HEK293 (cell line): ENCODE measurements around the gene PAPOLG.
A peak's percentile ranks its signal among the peaks of the same experiment; 100 is the strongest.

Source experiments
- CTCF ChIA-PET: fragments of 350-600 bp; formaldehyde crosslinking; extraction: SDS; loops from one replicate; lab custom pipeline; 2021; ENCODE audit warnings: antibody characterized with exemption; lab: Yijun Ruan, JAX
- POLR2A ChIA-PET: fragments of 300-600 bp; formaldehyde crosslinking; extraction: SDS; loops from one replicate; lab custom pipeline; 2020; ENCODE audit warnings: antibody characterized with exemption, inconsistent platforms; lab: Yijun Ruan, JAX
- H3K27ac ChIP-seq: fragments of 200-500 bp; sonication (Bioruptor generic); 2 replicates; pipeline ENCODE4 v1.5.1; 2014; ENCODE audit warnings: low read depth, low read length, control low read depth, inconsistent platforms; ENCODE audit errors: extremely low read depth
- H3K36me3 ChIP-seq, 2 experiments: fragments of 200-500 bp in 1 of 2; sonication (Bioruptor generic) in 1 of 2; 1 replicate in 1 of 2; 2 replicates in 1 of 2; pipeline ENCODE4 v1.5.1; 2014 to 2017; ENCODE audit warnings: inconsistent platforms in 2 of 2, low read length in 2 of 2; ENCODE audit not compliant: control insufficient read depth in 2 of 2, insufficient read depth in 1 of 2
- H3K4me1 ChIP-seq: fragments of 200-500 bp; sonication (Bioruptor generic); 2 replicates; pipeline ENCODE4 v1.5.1; 2014; ENCODE audit warnings: mild to moderate bottlenecking, low read length, inconsistent platforms; ENCODE audit not compliant: control insufficient read depth, insufficient read depth
- H3K4me3 ChIP-seq: 2 replicates; pipeline ENCODE4 v1.5.1; 2011; ENCODE audit warnings: low read depth, mild to moderate bottlenecking, control low read depth, low read length, moderate library complexity
- H3K9me3 ChIP-seq: fragments of 200-500 bp; sonication (Bioruptor generic); 2 replicates; pipeline ENCODE4 v1.5.1; 2014; ENCODE audit warnings: low read depth, low read length, inconsistent platforms; ENCODE audit not compliant: control insufficient read depth, insufficient read depth
- BCL11A ChIP-seq: fragments of 450-650 bp; formaldehyde crosslinking; IDR thresholded peaks from 2 replicates; pipeline ENCODE4 v1.5.1; 2016; ENCODE audit warnings: low read depth, missing biosample characterization, missing genetic modification characterization
- GLI2 ChIP-seq: fragments of 450-650 bp; formaldehyde crosslinking; IDR thresholded peaks from 2 replicates; pipeline ENCODE4; 2017; ENCODE audit warnings: missing biosample characterization, missing genetic modification characterization, low read depth, borderline replicate concordance
- MEIS1 ChIP-seq: sonication (generic); formaldehyde crosslinking; IDR thresholded peaks from 2 replicates; pipeline ENCODE4 v1.8.1; 2022; ENCODE audit warnings: missing genetic modification reagents, mild to moderate bottlenecking, borderline replicate concordance
- MZF1 ChIP-seq: fragments of 450-650 bp; formaldehyde crosslinking; IDR thresholded peaks from 2 replicates; pipeline ENCODE4 v1.5.1; 2017; ENCODE audit warnings: missing biosample characterization, missing genetic modification characterization, borderline replicate concordance
- RBAK ChIP-seq: fragments of 450-650 bp; formaldehyde crosslinking; IDR thresholded peaks from 2 replicates; pipeline ENCODE4 v1.5.1; 2016; ENCODE audit warnings: missing biosample characterization, missing genetic modification characterization
- SALL2 ChIP-seq: fragments of 450-650 bp; formaldehyde crosslinking; IDR thresholded peaks from 2 replicates; pipeline ENCODE4 v1.5.0; 2017; ENCODE audit warnings: missing biosample characterization, mild to moderate bottlenecking, missing genetic modification characterization, borderline replicate concordance
- ZNF274 ChIP-seq, 2 experiments: fragments of 200-500 bp in 1 of 2; fragments of 450-650 bp in 1 of 2; sonication (Bioruptor generic) in 1 of 2; formaldehyde crosslinking in 1 of 2; IDR thresholded peaks; 2 replicates each; pipeline versions ENCODE4 v1.5.1 to v1.6.1; 2014 to 2016; ENCODE audit warnings: borderline replicate concordance in 1 of 2, inconsistent platforms in 1 of 2, low read length in 1 of 2, missing biosample characterization in 1 of 2, missing genetic modification characterization in 1 of 2
- ZNF544 ChIP-seq: fragments of 450-650 bp; formaldehyde crosslinking; IDR thresholded peaks from 2 replicates; pipeline ENCODE4 v1.5.0; 2017; ENCODE audit warnings: missing biosample characterization, missing genetic modification characterization
- ZSCAN30 ChIP-seq: fragments of 450-650 bp; IDR thresholded peaks from 2 replicates; pipeline ENCODE4 v1.5.1; 2018; ENCODE audit warnings: missing biosample characterization, mild to moderate bottlenecking, missing genetic modification characterization, moderate library complexity
- TF ChIP-seq, protein P1 (sequence below): fragments of 450-650 bp; formaldehyde crosslinking; IDR thresholded peaks from 2 replicates; pipeline ENCODE4 v1.5.1; 2016; ENCODE audit warnings: missing biosample characterization, missing genetic modification characterization
- TF ChIP-seq, protein P2 (sequence below): fragments of 450-650 bp; formaldehyde crosslinking; IDR thresholded peaks from 2 replicates; pipeline ENCODE4 v1.5.1; 2016; ENCODE audit warnings: missing biosample characterization, missing genetic modification characterization
- TF ChIP-seq, protein P3 (sequence below): fragments of 450-650 bp; formaldehyde crosslinking; IDR thresholded peaks from 2 replicates; pipeline ENCODE4 v1.5.1; 2016; ENCODE audit warnings: missing biosample characterization, missing genetic modification characterization
- TF ChIP-seq, protein P4 (sequence below): fragments of 450-650 bp; formaldehyde crosslinking; IDR thresholded peaks from 2 replicates; pipeline ENCODE4 v1.5.1; 2016; ENCODE audit warnings: missing biosample characterization, missing genetic modification characterization
- TF ChIP-seq, protein P5 (sequence below): fragments of 450-650 bp; formaldehyde crosslinking; IDR thresholded peaks from 2 replicates; pipeline ENCODE4 v1.5.0; 2017; ENCODE audit warnings: missing biosample characterization, missing genetic modification characterization, borderline replicate concordance
- TF ChIP-seq, protein P6 (sequence below): fragments of 450-650 bp; formaldehyde crosslinking; IDR thresholded peaks from 2 replicates; pipeline ENCODE4 v1.5.1; 2016; ENCODE audit warnings: missing biosample characterization, missing genetic modification characterization, low read depth

PAPOLG gene

DNA sequence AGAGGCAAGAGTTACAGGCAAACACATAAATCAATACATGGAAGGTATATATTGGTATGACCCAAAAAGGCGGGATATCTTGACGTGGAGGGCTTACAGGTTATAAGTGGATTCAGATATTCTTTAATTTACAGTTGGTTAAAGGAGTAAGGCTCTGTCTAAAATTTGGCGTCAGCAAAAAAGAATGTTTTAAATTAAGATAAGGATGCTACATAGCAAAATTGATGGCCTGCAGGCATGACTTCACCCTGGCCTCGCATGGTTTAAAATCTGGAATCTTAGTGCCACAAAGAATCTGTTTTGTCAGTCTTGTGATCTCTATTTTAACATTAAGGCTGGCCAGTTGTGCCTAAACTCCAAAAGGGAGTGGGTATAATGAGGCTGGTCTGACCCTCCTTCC lies 66.9 kb downstream of the PAPOLG start:
- no peak overlapping the region for H3K27ac ChIP-seq
- TF ChIP-seq, protein P1, sequence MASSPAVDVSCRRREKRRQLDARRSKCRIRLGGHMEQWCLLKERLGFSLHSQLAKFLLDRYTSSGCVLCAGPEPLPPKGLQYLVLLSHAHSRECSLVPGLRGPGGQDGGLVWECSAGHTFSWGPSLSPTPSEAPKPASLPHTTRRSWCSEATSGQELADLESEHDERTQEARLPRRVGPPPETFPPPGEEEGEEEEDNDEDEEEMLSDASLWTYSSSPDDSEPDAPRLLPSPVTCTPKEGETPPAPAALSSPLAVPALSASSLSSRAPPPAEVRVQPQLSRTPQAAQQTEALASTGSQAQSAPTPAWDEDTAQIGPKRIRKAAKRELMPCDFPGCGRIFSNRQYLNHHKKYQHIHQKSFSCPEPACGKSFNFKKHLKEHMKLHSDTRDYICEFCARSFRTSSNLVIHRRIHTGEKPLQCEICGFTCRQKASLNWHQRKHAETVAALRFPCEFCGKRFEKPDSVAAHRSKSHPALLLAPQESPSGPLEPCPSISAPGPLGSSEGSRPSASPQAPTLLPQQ (tag by site-specific recombination), result no peak
- no peak for TF ChIP-seq MEIS1 (CRISPR knock-in tag)
- TF ChIP-seq, protein P2, sequence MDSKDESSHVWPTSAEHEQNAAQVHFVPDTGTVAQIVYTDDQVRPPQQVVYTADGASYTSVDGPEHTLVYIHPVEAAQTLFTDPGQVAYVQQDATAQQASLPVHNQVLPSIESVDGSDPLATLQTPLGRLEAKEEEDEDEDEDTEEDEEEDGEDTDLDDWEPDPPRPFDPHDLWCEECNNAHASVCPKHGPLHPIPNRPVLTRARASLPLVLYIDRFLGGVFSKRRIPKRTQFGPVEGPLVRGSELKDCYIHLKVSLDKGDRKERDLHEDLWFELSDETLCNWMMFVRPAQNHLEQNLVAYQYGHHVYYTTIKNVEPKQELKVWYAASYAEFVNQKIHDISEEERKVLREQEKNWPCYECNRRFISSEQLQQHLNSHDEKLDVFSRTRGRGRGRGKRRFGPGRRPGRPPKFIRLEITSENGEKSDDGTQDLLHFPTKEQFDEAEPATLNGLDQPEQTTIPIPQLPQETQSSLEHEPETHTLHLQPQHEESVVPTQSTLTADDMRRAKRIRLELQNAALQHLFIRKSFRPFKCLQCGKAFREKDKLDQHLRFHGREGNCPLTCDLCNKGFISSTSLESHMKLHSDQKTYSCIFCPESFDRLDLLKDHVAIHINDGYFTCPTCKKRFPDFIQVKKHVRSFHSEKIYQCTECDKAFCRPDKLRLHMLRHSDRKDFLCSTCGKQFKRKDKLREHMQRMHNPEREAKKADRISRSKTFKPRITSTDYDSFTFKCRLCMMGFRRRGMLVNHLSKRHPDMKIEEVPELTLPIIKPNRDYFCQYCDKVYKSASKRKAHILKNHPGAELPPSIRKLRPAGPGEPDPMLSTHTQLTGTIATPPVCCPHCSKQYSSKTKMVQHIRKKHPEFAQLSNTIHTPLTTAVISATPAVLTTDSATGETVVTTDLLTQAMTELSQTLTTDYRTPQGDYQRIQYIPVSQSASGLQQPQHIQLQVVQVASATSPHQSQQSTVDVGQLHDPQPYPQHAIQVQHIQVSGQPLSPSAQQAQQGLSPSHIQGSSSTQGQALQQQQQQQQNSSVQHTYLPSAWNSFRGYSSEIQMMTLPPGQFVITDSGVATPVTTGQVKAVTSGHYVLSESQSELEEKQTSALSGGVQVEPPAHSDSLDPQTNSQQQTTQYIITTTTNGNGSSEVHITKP, result peak; percentile 54; the same call in 1 of the 2 replicates
- TF ChIP-seq, all 188 proteins: peak for 1
- Histone ChIP-seq H3K4me1 (no peaks in the 10 kb centered on the region), H3K9me3 (no peaks in the 10 kb centered on the region), H3K4me3 (no peak overlapping the region), H3K36me3 (no peaks in the 10 kb centered on the region)
- POLR2A ChIA-PET, result no interaction called here
- CTCF ChIA-PET, result interaction anchor here (0.9 to 1.0 kb wide), 2 partner anchors 176 to 180 kb away, joined by 3 to 4 read pairs; no protein-coding TSS in a partner anchor

DNA sequence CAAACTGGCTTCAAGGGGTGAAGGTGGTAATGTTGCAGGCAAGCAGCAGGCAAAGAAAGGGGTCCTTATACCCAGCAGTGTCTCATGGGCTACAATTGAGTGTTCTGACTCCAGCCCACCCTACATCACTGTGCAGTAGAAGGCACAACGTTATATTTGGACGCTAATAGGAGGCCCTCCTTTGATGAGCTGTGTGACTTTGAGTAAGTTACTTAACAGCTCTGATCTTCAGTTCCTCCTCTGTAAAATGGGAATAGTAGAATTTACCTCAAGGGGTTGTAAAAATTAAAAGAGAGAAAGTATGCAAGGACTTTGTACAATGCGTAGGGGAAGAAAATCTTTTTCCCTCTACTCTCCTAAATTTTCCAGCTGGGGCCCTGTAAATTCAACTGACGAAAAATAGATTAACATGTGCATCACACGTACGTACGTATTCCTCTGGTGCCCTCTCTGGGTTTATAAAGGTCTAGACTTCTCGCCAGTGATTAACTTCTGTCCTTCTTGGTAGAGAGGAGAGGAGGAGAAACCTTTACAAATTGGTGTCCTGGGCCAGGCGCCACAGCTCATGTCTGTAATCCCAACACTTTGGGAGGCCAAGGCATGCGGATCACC lies 67.7 kb downstream of the PAPOLG start:
- H3K4me1 ChIP-seq, result no peaks in the 10 kb centered on the region
- ChIA-PET CTCF (interaction anchor here (0.6 to 1.0 kb wide), 3 partner anchors 31 to 181 kb away, joined by 3 to 4 read pairs (median 3); no protein-coding TSS in a partner anchor), POLR2A (no interaction called here)
- no peak overlapping the region for H3K27ac ChIP-seq
- no peak overlapping the region for H3K4me3 ChIP-seq
- no peak for TF ChIP-seq SALL2 (tag by site-specific recombination)
- no peak for TF ChIP-seq ZSCAN30 (tag by site-specific recombination)
- TF ChIP-seq ZNF544 (tag by site-specific recombination), result no peak
- TF ChIP-seq, protein P3, sequence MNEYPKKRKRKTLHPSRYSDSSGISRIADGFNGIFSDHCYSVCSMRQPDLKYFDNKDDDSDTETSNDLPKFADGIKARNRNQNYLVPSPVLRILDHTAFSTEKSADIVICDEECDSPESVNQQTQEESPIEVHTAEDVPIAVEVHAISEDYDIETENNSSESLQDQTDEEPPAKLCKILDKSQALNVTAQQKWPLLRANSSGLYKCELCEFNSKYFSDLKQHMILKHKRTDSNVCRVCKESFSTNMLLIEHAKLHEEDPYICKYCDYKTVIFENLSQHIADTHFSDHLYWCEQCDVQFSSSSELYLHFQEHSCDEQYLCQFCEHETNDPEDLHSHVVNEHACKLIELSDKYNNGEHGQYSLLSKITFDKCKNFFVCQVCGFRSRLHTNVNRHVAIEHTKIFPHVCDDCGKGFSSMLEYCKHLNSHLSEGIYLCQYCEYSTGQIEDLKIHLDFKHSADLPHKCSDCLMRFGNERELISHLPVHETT (tag by site-specific recombination), result no peak
- no peaks in the 10 kb centered on the region for H3K9me3 ChIP-seq
- no peaks in the 10 kb centered on the region for H3K36me3 ChIP-seq

DNA sequence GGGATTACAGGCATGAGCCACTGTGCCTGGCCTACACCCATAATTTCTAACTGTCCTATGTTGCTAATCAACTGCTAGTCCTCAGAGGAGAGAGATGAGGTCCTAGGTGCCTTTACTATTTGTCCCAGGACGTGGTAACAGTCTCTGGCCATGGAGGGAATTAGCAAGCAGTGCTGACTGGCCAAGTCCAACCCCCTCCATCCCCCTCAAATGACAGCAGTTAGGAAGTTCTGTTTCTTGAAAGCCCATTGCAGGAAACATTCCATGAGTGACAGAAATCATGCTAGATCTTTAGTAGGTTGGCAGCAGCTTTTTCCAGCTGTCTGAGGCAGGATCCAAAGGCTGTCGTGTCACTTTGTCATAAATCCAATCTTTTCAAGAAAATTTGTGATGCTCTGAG lies 69.6 kb downstream of the PAPOLG start:
- Histone ChIP-seq H3K4me1 (no peaks in the 10 kb centered on the region), H3K4me3 (no peak overlapping the region), H3K27ac (no peak overlapping the region), H3K36me3 (no peaks in the 10 kb centered on the region), H3K9me3 (no peaks in the 10 kb centered on the region)
- ChIA-PET CTCF (no interaction called here), POLR2A (no interaction called here)
- TF ChIP-seq, protein P4, sequence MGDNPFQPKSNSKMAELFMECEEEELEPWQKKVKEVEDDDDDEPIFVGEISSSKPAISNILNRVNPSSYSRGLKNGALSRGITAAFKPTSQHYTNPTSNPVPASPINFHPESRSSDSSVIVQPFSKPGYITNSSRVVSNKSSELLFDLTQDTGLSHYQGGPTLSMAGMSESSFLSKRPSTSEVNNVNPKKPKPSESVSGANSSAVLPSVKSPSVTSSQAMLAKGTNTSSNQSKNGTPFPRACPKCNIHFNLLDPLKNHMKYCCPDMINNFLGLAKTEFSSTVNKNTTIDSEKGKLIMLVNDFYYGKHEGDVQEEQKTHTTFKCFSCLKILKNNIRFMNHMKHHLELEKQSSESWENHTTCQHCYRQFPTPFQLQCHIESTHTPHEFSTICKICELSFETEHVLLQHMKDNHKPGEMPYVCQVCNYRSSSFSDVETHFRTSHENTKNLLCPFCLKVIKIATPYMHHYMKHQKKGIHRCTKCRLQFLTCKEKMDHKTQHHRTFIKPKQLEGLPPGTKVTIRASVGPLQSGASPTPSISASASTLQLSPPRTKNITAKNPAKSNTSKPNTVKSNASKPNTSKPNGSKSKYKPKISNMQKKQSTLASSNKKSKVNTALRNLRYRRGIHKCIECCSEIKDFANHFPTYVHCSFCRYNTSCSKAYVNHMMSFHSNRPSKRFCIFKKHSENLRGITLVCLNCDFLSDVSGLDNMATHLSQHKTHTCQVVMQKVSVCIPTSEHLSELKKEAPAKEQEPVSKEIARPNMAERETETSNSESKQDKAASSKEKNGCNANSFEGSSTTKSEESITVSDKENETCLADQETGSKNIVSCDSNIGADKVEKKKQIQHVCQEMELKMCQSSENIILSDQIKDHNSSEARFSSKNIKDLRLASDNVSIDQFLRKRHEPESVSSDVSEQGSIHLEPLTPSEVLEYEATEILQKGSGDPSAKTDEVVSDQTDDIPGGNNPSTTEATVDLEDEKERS (tag by site-specific recombination), result no peak
- TF ChIP-seq RBAK (tag by site-specific recombination) (no peak), BCL11A (tag by site-specific recombination) (no peak), MZF1 (tag by site-specific recombination) (no peak), GLI2 (tag by site-specific recombination) (no peak), ZNF274 (IDR thresholded peaks at IDR 0.05; ENCODE audit: low read length) (no peak), ZNF274 (tag by site-specific recombination; IDR thresholded peaks at IDR 0.05; ENCODE audit: borderline replicate concordance) (no peak)
- TF ChIP-seq, protein P5, sequence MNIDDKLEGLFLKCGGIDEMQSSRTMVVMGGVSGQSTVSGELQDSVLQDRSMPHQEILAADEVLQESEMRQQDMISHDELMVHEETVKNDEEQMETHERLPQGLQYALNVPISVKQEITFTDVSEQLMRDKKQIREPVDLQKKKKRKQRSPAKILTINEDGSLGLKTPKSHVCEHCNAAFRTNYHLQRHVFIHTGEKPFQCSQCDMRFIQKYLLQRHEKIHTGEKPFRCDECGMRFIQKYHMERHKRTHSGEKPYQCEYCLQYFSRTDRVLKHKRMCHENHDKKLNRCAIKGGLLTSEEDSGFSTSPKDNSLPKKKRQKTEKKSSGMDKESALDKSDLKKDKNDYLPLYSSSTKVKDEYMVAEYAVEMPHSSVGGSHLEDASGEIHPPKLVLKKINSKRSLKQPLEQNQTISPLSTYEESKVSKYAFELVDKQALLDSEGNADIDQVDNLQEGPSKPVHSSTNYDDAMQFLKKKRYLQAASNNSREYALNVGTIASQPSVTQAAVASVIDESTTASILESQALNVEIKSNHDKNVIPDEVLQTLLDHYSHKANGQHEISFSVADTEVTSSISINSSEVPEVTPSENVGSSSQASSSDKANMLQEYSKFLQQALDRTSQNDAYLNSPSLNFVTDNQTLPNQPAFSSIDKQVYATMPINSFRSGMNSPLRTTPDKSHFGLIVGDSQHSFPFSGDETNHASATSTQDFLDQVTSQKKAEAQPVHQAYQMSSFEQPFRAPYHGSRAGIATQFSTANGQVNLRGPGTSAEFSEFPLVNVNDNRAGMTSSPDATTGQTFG (tag by site-specific recombination), result no peak
- TF ChIP-seq, protein P6, sequence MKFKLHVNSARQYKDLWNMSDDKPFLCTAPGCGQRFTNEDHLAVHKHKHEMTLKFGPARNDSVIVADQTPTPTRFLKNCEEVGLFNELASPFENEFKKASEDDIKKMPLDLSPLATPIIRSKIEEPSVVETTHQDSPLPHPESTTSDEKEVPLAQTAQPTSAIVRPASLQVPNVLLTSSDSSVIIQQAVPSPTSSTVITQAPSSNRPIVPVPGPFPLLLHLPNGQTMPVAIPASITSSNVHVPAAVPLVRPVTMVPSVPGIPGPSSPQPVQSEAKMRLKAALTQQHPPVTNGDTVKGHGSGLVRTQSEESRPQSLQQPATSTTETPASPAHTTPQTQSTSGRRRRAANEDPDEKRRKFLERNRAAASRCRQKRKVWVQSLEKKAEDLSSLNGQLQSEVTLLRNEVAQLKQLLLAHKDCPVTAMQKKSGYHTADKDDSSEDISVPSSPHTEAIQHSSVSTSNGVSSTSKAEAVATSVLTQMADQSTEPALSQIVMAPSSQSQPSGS (tag by site-specific recombination), result no peak
